ENCODE results near the gene IER2. TPM values are rescaled to one million over a fixed set of nuclear protein-coding genes. Genes with fewer than 3 reads are reported as not detected.

Gene IER2
- total and polyA plus RNA-seq, 2 donors (not counting 1 experiment from before 2014, with no cell fraction given) = 16.5 to 26.4 TPM

- Histone ChIP-seq H3K4me2 (ENCODE audit: extremely low read depth, insufficient read depth, low read length) (peak overlapping the region; percentile 90), H4K20me1 (ENCODE audit: control insufficient read depth, extremely low read depth, insufficient read depth, low read length) (peaks cover 1% of the 10 kb centered on the region), H3K36me3 (ENCODE audit: control insufficient read depth, insufficient read depth, low read length) (peaks cover 4% of the 10 kb centered on the region), H3K79me2 (ENCODE audit: control insufficient read depth, insufficient read depth, low read length) (peaks cover 73% of the 10 kb centered on the region), H3K4me1 (ENCODE audit: control insufficient read depth, extremely low read depth, insufficient read depth, low read length) (peaks cover 16% of the 10 kb centered on the region), H3K27me3 (ENCODE audit: control insufficient read depth, insufficient read depth, low read length) (no peaks in the 10 kb centered on the region), H3K27ac (ENCODE audit: insufficient read depth, low read length) (peak overlapping the region; percentile 57), H2AFZ (ENCODE audit: low read length) (no peak overlapping the region), H3K9ac (ENCODE audit: insufficient read depth, low read length) (no peak overlapping the region), H3K4me3 (replicated peaks in 1 of 4; ENCODE audit: control extremely low read depth in 1 of 4, insufficient read depth in 1 of 4, low read depth in 3 of 4, low read length in 4 of 4) (peak overlapping the region; percentile 19 to 91 (median 74)), H3K9me3 (ENCODE audit: control insufficient read depth, insufficient read depth, low read depth, low read length) (no peaks in the 10 kb centered on the region)
- TF ChIP-seq, protein P1, sequence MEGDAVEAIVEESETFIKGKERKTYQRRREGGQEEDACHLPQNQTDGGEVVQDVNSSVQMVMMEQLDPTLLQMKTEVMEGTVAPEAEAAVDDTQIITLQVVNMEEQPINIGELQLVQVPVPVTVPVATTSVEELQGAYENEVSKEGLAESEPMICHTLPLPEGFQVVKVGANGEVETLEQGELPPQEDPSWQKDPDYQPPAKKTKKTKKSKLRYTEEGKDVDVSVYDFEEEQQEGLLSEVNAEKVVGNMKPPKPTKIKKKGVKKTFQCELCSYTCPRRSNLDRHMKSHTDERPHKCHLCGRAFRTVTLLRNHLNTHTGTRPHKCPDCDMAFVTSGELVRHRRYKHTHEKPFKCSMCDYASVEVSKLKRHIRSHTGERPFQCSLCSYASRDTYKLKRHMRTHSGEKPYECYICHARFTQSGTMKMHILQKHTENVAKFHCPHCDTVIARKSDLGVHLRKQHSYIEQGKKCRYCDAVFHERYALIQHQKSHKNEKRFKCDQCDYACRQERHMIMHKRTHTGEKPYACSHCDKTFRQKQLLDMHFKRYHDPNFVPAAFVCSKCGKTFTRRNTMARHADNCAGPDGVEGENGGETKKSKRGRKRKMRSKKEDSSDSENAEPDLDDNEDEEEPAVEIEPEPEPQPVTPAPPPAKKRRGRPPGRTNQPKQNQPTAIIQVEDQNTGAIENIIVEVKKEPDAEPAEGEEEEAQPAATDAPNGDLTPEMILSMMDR (conservative IDR thresholded peaks at IDR 0.05 in 1 of 2, IDR thresholded peaks at IDR 0.05 in 1 of 2; ENCODE audit: low read depth in 1 of 2, low read length in 2 of 2) = no peak
- no peak for TF ChIP-seq EZH2 (IDR thresholded peaks at IDR 0.05; ENCODE audit: low read length, missing control alignments)
- peak in 1 of 2 donors; percentile 32 for DNase-seq (ENCODE audit: low read depth in 2 of 2)
These were observed 30.6 kb upstream of the IER2 start for GRCh38 chr19:13119627-13120026.

DNA sequence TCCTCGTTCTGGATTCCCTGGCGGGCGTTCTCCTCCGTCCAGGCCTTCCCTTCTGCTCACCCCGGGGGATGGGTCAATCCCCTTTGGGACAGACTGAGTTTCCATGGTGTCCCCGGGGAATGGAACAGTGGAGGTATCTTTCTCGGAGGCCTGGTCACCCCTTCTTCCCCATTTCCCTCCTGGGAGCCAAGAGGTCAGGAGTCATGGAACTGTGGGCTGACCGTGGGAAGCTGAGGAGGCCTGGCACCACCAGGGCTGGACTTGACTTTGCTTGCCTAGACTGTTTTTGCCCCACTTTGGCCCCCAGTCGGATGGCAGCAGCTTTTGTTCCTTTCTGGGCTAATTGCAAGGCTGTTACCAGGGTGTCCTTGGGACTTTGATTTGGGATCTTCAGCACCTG lies 30.2 kb upstream of the IER2 start:
- peaks cover 16% of the 10 kb centered on the region for H3K4me1 ChIP-seq (ENCODE audit: control insufficient read depth, extremely low read depth, insufficient read depth, low read length)
- H3K36me3 ChIP-seq (ENCODE audit: control insufficient read depth, insufficient read depth, low read length) = peaks cover 4% of the 10 kb centered on the region
- H2AFZ ChIP-seq (ENCODE audit: low read length) = no peak overlapping the region
- H3K27ac ChIP-seq (ENCODE audit: insufficient read depth, low read length) = peak overlapping the region; percentile 57
- TF ChIP-seq EZH2 (IDR thresholded peaks at IDR 0.05; ENCODE audit: low read length, missing control alignments) = no peak
- TF ChIP-seq, protein P1 (conservative IDR thresholded peaks at IDR 0.05 in 1 of 2, IDR thresholded peaks at IDR 0.05 in 1 of 2; ENCODE audit: low read depth in 1 of 2, low read length in 2 of 2) = no peak
- H4K20me1 ChIP-seq (ENCODE audit: control insufficient read depth, extremely low read depth, insufficient read depth, low read length) = peaks cover 1% of the 10 kb centered on the region
- H3K9ac ChIP-seq (ENCODE audit: insufficient read depth, low read length) = no peak overlapping the region
- no peak for DNase-seq (ENCODE audit: low read depth in 2 of 2)
- peaks cover 76% of the 10 kb centered on the region for H3K79me2 ChIP-seq (ENCODE audit: control insufficient read depth, insufficient read depth, low read length)
- peak overlapping the region in 3 of 4 experiments; percentile 12 to 91 (median 19) for H3K4me3 ChIP-seq (replicated peaks in 1 of 4; ENCODE audit: control extremely low read depth in 1 of 4, insufficient read depth in 1 of 4, low read depth in 3 of 4, low read length in 4 of 4)
- H3K9me3 ChIP-seq (ENCODE audit: control insufficient read depth, insufficient read depth, low read depth, low read length) = no peaks in the 10 kb centered on the region
- H3K4me2 ChIP-seq (ENCODE audit: extremely low read depth, insufficient read depth, low read length) = no peak overlapping the region
- no peaks in the 10 kb centered on the region for H3K27me3 ChIP-seq (ENCODE audit: control insufficient read depth, insufficient read depth, low read length)

DNA sequence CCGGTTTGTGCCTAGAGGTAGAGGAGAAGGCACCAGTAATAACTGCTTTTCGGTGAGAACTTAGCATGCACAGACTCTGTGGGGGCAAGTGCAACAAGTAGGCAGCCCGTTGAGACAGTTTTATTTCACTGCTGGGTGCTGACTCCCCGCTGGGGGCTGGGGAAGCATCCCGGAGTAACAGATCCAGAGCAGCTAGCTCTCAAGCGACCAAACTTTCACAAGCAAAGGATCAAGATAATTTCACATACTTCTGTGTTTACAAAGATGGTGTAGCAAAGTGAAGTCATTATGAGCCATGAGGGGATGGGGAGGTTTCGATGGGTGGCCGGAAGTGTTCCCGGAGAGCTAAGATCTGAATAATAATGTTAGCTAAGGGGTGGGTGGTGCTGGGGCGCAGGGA lies 29.4 kb upstream of the IER2 start:
- Histone ChIP-seq H3K36me3 (ENCODE audit: control insufficient read depth, insufficient read depth, low read length) (peaks cover 4% of the 10 kb centered on the region), H4K20me1 (ENCODE audit: control insufficient read depth, extremely low read depth, insufficient read depth, low read length) (peaks cover 1% of the 10 kb centered on the region), H3K27me3 (ENCODE audit: control insufficient read depth, insufficient read depth, low read length) (no peaks in the 10 kb centered on the region), H3K4me1 (ENCODE audit: control insufficient read depth, extremely low read depth, insufficient read depth, low read length) (peaks cover 14% of the 10 kb centered on the region), H2AFZ (ENCODE audit: low read length) (no peak overlapping the region), H3K4me2 (ENCODE audit: extremely low read depth, insufficient read depth, low read length) (peak overlapping the region; percentile 30), H3K79me2 (ENCODE audit: control insufficient read depth, insufficient read depth, low read length) (peaks cover 73% of the 10 kb centered on the region), H3K9me3 (ENCODE audit: control insufficient read depth, insufficient read depth, low read depth, low read length) (no peaks in the 10 kb centered on the region), H3K9ac (ENCODE audit: insufficient read depth, low read length) (no peak overlapping the region), H3K27ac (ENCODE audit: insufficient read depth, low read length) (peak overlapping the region; percentile 39), H3K4me3 (replicated peaks in 1 of 4; ENCODE audit: control extremely low read depth in 1 of 4, insufficient read depth in 1 of 4, low read depth in 3 of 4, low read length in 4 of 4) (peak overlapping the region in 2 of 4 experiments; percentile 1 to 91)
- TF ChIP-seq, protein P1 (conservative IDR thresholded peaks at IDR 0.05 in 1 of 2, IDR thresholded peaks at IDR 0.05 in 1 of 2; ENCODE audit: low read depth in 1 of 2, low read length in 2 of 2) = no peak
- TF ChIP-seq EZH2 (IDR thresholded peaks at IDR 0.05; ENCODE audit: low read length, missing control alignments) = no peak
- DNase-seq (ENCODE audit: low read depth in 2 of 2) = peak; percentile 19 to 75

Data from fibroblast of lung (primary cell).